ENCODE data around the gene NCK2.

DNA sequence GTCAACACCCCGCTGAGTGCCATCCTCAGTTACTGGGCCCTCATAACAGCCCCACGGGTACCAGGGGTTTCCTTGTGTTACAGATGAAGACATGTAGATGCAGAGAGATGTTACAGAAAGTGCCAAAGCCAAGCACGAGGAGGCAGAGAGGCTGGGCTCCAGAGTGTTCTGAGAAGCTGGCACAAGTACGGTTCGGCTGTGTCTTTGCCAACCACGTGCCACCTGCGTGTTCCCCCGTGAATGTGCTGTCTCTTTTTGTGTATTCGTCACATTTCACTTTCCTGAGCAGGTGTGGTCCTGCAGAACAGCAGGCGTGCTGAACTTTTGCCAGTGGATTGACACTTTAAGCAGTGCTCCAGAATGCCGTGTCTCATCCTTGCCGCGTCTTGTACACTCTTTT is 124.6 kb downstream of the NCK2 start:
- TF ChIP-seq, protein P1, sequence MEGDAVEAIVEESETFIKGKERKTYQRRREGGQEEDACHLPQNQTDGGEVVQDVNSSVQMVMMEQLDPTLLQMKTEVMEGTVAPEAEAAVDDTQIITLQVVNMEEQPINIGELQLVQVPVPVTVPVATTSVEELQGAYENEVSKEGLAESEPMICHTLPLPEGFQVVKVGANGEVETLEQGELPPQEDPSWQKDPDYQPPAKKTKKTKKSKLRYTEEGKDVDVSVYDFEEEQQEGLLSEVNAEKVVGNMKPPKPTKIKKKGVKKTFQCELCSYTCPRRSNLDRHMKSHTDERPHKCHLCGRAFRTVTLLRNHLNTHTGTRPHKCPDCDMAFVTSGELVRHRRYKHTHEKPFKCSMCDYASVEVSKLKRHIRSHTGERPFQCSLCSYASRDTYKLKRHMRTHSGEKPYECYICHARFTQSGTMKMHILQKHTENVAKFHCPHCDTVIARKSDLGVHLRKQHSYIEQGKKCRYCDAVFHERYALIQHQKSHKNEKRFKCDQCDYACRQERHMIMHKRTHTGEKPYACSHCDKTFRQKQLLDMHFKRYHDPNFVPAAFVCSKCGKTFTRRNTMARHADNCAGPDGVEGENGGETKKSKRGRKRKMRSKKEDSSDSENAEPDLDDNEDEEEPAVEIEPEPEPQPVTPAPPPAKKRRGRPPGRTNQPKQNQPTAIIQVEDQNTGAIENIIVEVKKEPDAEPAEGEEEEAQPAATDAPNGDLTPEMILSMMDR (conservative IDR thresholded peaks at IDR 0.05 in 1 of 2, IDR thresholded peaks at IDR 0.05 in 1 of 2; ENCODE audit: extremely low read depth in 1 of 2, insufficient read depth in 1 of 2, low read depth in 1 of 2, low read length in 2 of 2), result no peak
- no peak for TF ChIP-seq EZH2 (IDR thresholded peaks at IDR 0.05; ENCODE audit: borderline replicate concordance, low read length)
